Stimulated activated naive CD8-positive, alpha-beta T cell treated with anti-CD3 and anti-CD28 coated beads, Interleukin-15, Interleukin-2, amounts not matched to agents 100 ng/mL and 50 ng/mL, for 24 hours (primary cell): ENCODE results near the gene EIF5.

Source experiments
- H3K27ac Mint-ChIP-seq: one replicate; pipeline ENCODE4 v1.8.0; 2021; ENCODE audit warnings: mild to moderate bottlenecking, mixed read lengths
- H3K27me3 Mint-ChIP-seq: one replicate; pipeline ENCODE4 v1.8.0; 2021; ENCODE audit warnings: mixed read lengths
- H3K36me3 Mint-ChIP-seq: one replicate; pipeline ENCODE4 v1.8.0; 2021; ENCODE audit warnings: low read depth, mixed read lengths
- H3K4me1 Mint-ChIP-seq: one replicate; pipeline ENCODE4 v1.8.0; 2021; ENCODE audit warnings: low read depth, mixed read lengths
- H3K4me3 Mint-ChIP-seq: one replicate; pipeline ENCODE4 v1.8.0; 2021; ENCODE audit warnings: mild to moderate bottlenecking, mixed read lengths
- H3K9me3 Mint-ChIP-seq: one replicate; pipeline ENCODE4 v1.8.0; 2021; ENCODE audit warnings: mixed read lengths

EIF5 gene

GRCh38 chr14:103385929-103386712 is 52.1 kb downstream of the EIF5 start:
- H3K4me1 Mint-ChIP-seq = peaks cover 57% of the 10 kb centered on the region

GRCh38 chr14:103386713-103387329 is 52.8 kb downstream of the EIF5 start:
- H3K9me3 Mint-ChIP-seq = no peaks in the 10 kb centered on the region
- H3K4me3 Mint-ChIP-seq = peak overlapping the region; percentile 98
- peaks cover 57% of the 10 kb centered on the region for H3K4me1 Mint-ChIP-seq
- peak overlapping the region; percentile 94 for H3K27ac Mint-ChIP-seq
- peaks cover 5% of the 10 kb centered on the region for H3K36me3 Mint-ChIP-seq
- no peaks in the 10 kb centered on the region for H3K27me3 Mint-ChIP-seq

More at GRCh38 chr14:103385929-103386712, 52.1 kb downstream of the EIF5 start:
- Mint-ChIP-seq H3K36me3 (peaks cover 5% of the 10 kb centered on the region), H3K27ac (peak overlapping the region; percentile 94), H3K4me3 (peak overlapping the region; percentile 98), H3K27me3 (no peaks in the 10 kb centered on the region), H3K9me3 (no peaks in the 10 kb centered on the region)

GRCh38 chr14:103388664-103389063 is 54.6 kb downstream of the EIF5 start:
- H3K27me3 Mint-ChIP-seq = no peaks in the 10 kb centered on the region
- H3K4me1 Mint-ChIP-seq = peaks cover 57% of the 10 kb centered on the region
- H3K4me3 Mint-ChIP-seq = peak overlapping the region; percentile 98
- peaks cover 5% of the 10 kb centered on the region for H3K36me3 Mint-ChIP-seq
- H3K9me3 Mint-ChIP-seq = no peaks in the 10 kb centered on the region
- H3K27ac Mint-ChIP-seq = peak overlapping the region; percentile 65

GRCh38 chr14:103390605-103391004 is 56.6 kb downstream of the EIF5 start:
- Mint-ChIP-seq H3K4me3 (no peak overlapping the region), H3K36me3 (peaks cover 5% of the 10 kb centered on the region), H3K4me1 (peaks cover 67% of the 10 kb centered on the region), H3K27ac (peak overlapping the region; percentile 12), H3K27me3 (no peaks in the 10 kb centered on the region), H3K9me3 (no peaks in the 10 kb centered on the region)

GRCh38 chr14:103391048-103391447 is 57.0 kb downstream of the EIF5 start:
- no peak overlapping the region for H3K27ac Mint-ChIP-seq
- H3K27me3 Mint-ChIP-seq = no peaks in the 10 kb centered on the region
- no peak overlapping the region for H3K4me3 Mint-ChIP-seq
- H3K9me3 Mint-ChIP-seq = no peaks in the 10 kb centered on the region
- H3K4me1 Mint-ChIP-seq = peaks cover 72% of the 10 kb centered on the region
- peaks cover 5% of the 10 kb centered on the region for H3K36me3 Mint-ChIP-seq

- H3K4me1 Mint-ChIP-seq = peaks cover 79% of the 10 kb centered on the region
- peaks cover 5% of the 10 kb centered on the region for H3K36me3 Mint-ChIP-seq
- no peak overlapping the region for H3K4me3 Mint-ChIP-seq
- H3K27ac Mint-ChIP-seq = no peak overlapping the region
- H3K27me3 Mint-ChIP-seq = no peaks in the 10 kb centered on the region
- H3K9me3 Mint-ChIP-seq = no peaks in the 10 kb centered on the region
Observed at GRCh38 chr14:103392106-103392505, 58.1 kb downstream of the EIF5 start.

GRCh38 chr14:103392572-103392971 is 58.5 kb downstream of the EIF5 start:
- Mint-ChIP-seq H3K9me3 (no peaks in the 10 kb centered on the region), H3K27me3 (no peaks in the 10 kb centered on the region), H3K27ac (no peak overlapping the region), H3K36me3 (peaks cover 5% of the 10 kb centered on the region), H3K4me1 (peaks cover 78% of the 10 kb centered on the region), H3K4me3 (no peak overlapping the region)

- Mint-ChIP-seq H3K4me1 (peaks cover 78% of the 10 kb centered on the region), H3K27ac (no peak overlapping the region), H3K9me3 (no peaks in the 10 kb centered on the region), H3K4me3 (no peak overlapping the region), H3K27me3 (no peaks in the 10 kb centered on the region), H3K36me3 (peaks cover 10% of the 10 kb centered on the region)
Observed at GRCh38 chr14:103393070-103393469, 59.0 kb downstream of the EIF5 start.

- Mint-ChIP-seq H3K27me3 (no peaks in the 10 kb centered on the region), H3K27ac (peak overlapping the region; percentile 45), H3K4me3 (peak overlapping the region; percentile 20), H3K4me1 (peaks cover 79% of the 10 kb centered on the region), H3K36me3 (peaks cover 11% of the 10 kb centered on the region), H3K9me3 (no peaks in the 10 kb centered on the region)
Observed at GRCh38 chr14:103393676-103394626, 59.9 kb downstream of the EIF5 start.
